ENCODE results near the gene TMEM178B.
"Not testable (repeated sequence)": the region's sequence is repeated elsewhere in the genome, so short reads cannot be mapped to it uniquely, and the experiment has no call there.

DNA sequence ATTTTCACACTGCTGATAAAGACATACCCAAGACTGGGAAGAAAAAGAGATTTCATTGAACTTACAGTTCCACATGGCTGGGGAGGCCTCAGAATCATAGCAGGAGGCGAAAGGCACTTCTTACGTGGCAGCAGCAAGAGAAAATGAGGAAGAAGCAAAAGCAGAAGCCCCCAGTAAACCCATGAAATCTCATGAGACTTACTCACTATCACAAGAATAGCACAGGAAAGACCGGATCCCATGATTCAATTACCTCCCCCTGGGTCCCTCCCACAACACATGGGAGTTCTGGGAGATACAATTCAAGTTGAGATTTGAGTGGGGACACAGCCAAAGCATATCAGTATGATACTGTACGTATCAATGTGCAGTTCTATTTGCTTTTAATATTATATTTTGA is 121.9 kb downstream of the TMEM178B start:
- not testable (repeated sequence) for TF ChIP-seq ATF7, HDAC2 (IDR thresholded peaks at IDR 0.05)
